IMR-90 (cell line): ENCODE data around the gene RASIP1.

Experiments used
- BHLHE40 ChIP-seq: fragments of 150-350 bp; IDR thresholded peaks from 2 replicates; pipeline ENCODE4 v1.6.1; 2016; ENCODE audit warnings: mild to moderate bottlenecking, low read depth, low read length
- CEBPB ChIP-seq: IDR thresholded peaks from 2 replicates; pipeline ENCODE4 v1.6.1; 2012; ENCODE audit warnings: low read depth, low read length, improper control_type of control experiment
- CHD1 ChIP-seq: IDR thresholded peaks from 2 replicates; pipeline ENCODE4 v1.6.1; 2012; ENCODE audit warnings: low read depth, low read length, improper control_type of control experiment
- CTCF ChIP-seq: conservative IDR thresholded peaks from 2 replicates; pipeline ENCODE4 v1.5.1; 2012; ENCODE audit warnings: mild to moderate bottlenecking, low read depth, low read length, improper control_type of control experiment
- ELK1 ChIP-seq: fragments of 150-350 bp; IDR thresholded peaks from 2 replicates; pipeline ENCODE4 v1.6.1; 2016; ENCODE audit warnings: low read depth, mild to moderate bottlenecking, low read length, moderate library complexity, borderline replicate concordance
- FOS ChIP-seq: fragments of 150-350 bp; IDR thresholded peaks from 2 replicates; pipeline ENCODE4 v1.6.1; 2016; ENCODE audit warnings: low read depth, low read length
- MXI1 ChIP-seq: IDR thresholded peaks from 2 replicates; pipeline ENCODE4 v1.6.1; 2012; ENCODE audit warnings: low read depth, mild to moderate bottlenecking, low read length, moderate library complexity, borderline replicate concordance
- NFE2L2 ChIP-seq: fragments of 150-350 bp; IDR thresholded peaks from 2 replicates; pipeline ENCODE4 v1.6.1; 2016; ENCODE audit warnings: low read depth, mild to moderate bottlenecking, low read length
- POLR2A ChIP-seq: IDR thresholded peaks from 2 replicates; pipeline ENCODE4 v1.6.1; 2012; ENCODE audit warnings: mild to moderate bottlenecking, low read depth, low read length
- RAD21 ChIP-seq: IDR thresholded peaks from 2 replicates; pipeline ENCODE4 v1.6.1; 2012; ENCODE audit warnings: low read length, improper control_type of control experiment
- RCOR1 ChIP-seq: IDR thresholded peaks from 2 replicates; pipeline ENCODE4 v1.6.1; 2012; ENCODE audit warnings: mild to moderate bottlenecking, low read length, improper control_type of control experiment; ENCODE audit not compliant: insufficient replicate concordance
- RFX5 ChIP-seq: IDR thresholded peaks from 2 replicates; pipeline ENCODE4 v1.8.0; 2012; ENCODE audit warnings: low read depth, mild to moderate bottlenecking, low read length, moderate library complexity
- SMC3 ChIP-seq: fragments of 150-350 bp; IDR thresholded peaks from 2 replicates; pipeline ENCODE4 v1.6.1; 2016; ENCODE audit warnings: low read depth, mild to moderate bottlenecking, antibody characterized with exemption, low read length, moderate library complexity
- USF2 ChIP-seq: fragments of 150-350 bp; IDR thresholded peaks from 2 replicates; pipeline ENCODE4 v1.6.1; 2017; ENCODE audit warnings: mild to moderate bottlenecking, antibody characterized with exemption, low read length, low read depth

- TF ChIP-seq CTCF (no peak), POLR2A (no peak), RCOR1 (no peak), NFE2L2 (no peak), RAD21 (no peak), USF2 (no peak), FOS (no peak), SMC3 (no peak), CEBPB (no peak), CHD1 (no peak), ELK1 (no peak), BHLHE40 (no peak), MXI1 (no peak), RFX5 (no peak)
Measured at GRCh38 chr19:48746738-48747575, 6.5 kb upstream of the RASIP1 start, which contains the start of gene IZUMO1.
